Measurements from ENCODE around the gene TOX3.

Gene TOX3

DNA sequence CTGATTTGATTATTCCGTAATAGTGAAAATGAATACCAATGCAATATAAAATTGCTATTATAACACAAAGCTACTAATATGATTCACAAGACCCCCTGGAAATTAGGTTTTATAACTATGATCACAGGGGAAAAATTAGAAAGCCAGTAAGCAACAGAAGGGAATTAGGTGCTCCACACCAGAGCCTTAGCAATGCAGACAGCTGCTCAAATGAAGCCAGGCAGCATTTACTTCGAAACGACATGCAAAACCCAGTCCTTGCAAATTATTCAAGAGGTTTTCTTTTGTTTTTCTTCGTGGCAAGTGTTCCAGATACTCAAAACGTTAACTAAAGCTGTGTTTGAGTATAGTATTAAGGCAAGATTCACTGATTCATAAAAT, 47.9 kb downstream of the TOX3 start:
- no peak overlapping the region for H2AK5ac ChIP-seq (ENCODE audit: low read length)
- H3K27ac ChIP-seq (ENCODE audit: low read depth, low read length) = no peak overlapping the region

DNA sequence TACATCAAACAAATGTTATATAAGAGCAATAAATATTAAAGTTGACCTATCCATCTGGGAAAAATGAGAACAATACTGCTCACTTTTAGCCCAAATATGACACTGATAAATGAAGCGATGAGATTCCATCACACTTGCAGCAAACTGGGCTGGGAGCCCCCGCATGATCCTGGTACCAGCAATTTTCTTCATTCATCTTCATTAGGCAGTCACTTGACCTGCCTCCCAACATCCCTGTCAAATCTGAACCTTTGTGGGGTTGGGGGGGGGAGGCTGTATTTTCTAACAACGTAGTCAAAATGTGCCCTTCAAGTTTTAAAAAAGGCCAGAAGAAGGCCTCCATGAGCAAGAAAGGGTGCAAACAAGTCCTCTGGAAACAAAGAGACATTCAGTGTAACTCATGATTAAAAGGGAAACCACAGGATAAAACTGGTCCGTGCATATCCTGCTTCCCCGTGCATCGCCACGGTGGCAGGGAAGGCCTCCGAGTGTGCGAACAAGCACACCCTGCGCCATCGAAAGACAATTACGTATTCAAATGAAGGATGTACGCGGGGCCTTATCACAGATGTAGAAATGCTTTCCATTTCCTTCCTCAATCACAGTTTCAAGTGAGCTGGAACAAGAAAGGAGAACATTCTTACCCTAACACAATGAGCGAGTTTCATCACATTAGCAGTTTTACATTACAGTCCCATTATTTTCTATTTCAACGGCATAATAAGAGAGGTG, 48.4 kb downstream of the TOX3 start:
- no peak overlapping the region for H4K5ac ChIP-seq (ENCODE audit: low read length)
- no peaks in the 10 kb centered on the region for H3K79me1 ChIP-seq (ENCODE audit: low read length)
- no peak overlapping the region for H3K4ac ChIP-seq (ENCODE audit: low read depth, low read length)
- peak; percentile 6 for DNase-seq
- no peak overlapping the region for H2BK120ac ChIP-seq (ENCODE audit: low read depth, low read length)
- WGBS (ENCODE audit: extremely low coverage, insufficient coverage, low lambda C conversion rate) = no CpG with 5 or more reads among the region's 16 CpGs
- H3K79me2 ChIP-seq (ENCODE audit: control insufficient read depth, insufficient read depth, low read length) = no peaks in the 10 kb centered on the region
- no peak overlapping the region for H3K23ac ChIP-seq (ENCODE audit: low read length)
- no peak overlapping the region for H3K4me3 ChIP-seq (ENCODE audit: low read length)
- no peak overlapping the region for H4K8ac ChIP-seq (ENCODE audit: low read depth, low read length)
- no peak overlapping the region for H3K4me2 ChIP-seq (ENCODE audit: low read length)
- no peak overlapping the region for H2BK15ac ChIP-seq (replicated peaks; ENCODE audit: low read depth)
- no peaks in the 10 kb centered on the region for H3K4me1 ChIP-seq (ENCODE audit: control insufficient read depth, low read depth, low read length)
- H3K36me3 ChIP-seq (ENCODE audit: control insufficient read depth, insufficient read depth, low read length) = no peaks in the 10 kb centered on the region
- no peaks in the 10 kb centered on the region for H3K27me3 ChIP-seq (ENCODE audit: insufficient read depth, low read length, poor library complexity)
- H3K27ac ChIP-seq (ENCODE audit: low read depth, low read length) = no peak overlapping the region
- H3K9ac ChIP-seq (ENCODE audit: low read length) = no peak overlapping the region
- H2BK5ac ChIP-seq (ENCODE audit: low read length) = no peak overlapping the region
- H3K18ac ChIP-seq (ENCODE audit: low read length) = no peak overlapping the region
- no peak overlapping the region for H3K56ac ChIP-seq (ENCODE audit: low read length)
- H2AK5ac ChIP-seq (ENCODE audit: low read length) = no peak overlapping the region

More for the DNA sequence above, 47.9 kb downstream of the TOX3 start:
- Histone ChIP-seq H4K8ac (ENCODE audit: low read depth, low read length) (no peak overlapping the region), H2BK15ac (replicated peaks; ENCODE audit: low read depth) (no peak overlapping the region), H3K4me1 (ENCODE audit: control insufficient read depth, low read depth, low read length) (no peaks in the 10 kb centered on the region), H3K4ac (ENCODE audit: low read depth, low read length) (no peak overlapping the region), H3K36me3 (ENCODE audit: control insufficient read depth, insufficient read depth, low read length) (no peaks in the 10 kb centered on the region), H3K79me1 (ENCODE audit: low read length) (no peaks in the 10 kb centered on the region), H2BK5ac (ENCODE audit: low read length) (no peak overlapping the region), H3K4me3 (ENCODE audit: low read length) (no peak overlapping the region), H3K79me2 (ENCODE audit: control insufficient read depth, insufficient read depth, low read length) (no peaks in the 10 kb centered on the region), H3K4me2 (ENCODE audit: low read length) (no peak overlapping the region), H4K5ac (ENCODE audit: low read length) (no peak overlapping the region), H3K27me3 (ENCODE audit: insufficient read depth, low read length, poor library complexity) (no peaks in the 10 kb centered on the region), H3K23ac (ENCODE audit: low read length) (no peak overlapping the region), H3K18ac (ENCODE audit: low read length) (no peak overlapping the region), H2BK120ac (ENCODE audit: low read depth, low read length) (no peak overlapping the region), H3K9ac (ENCODE audit: low read length) (no peak overlapping the region), H3K56ac (ENCODE audit: low read length) (no peak overlapping the region)
- WGBS (ENCODE audit: extremely low coverage, insufficient coverage, low lambda C conversion rate) = no CpG with 5 or more reads among the region's 5 CpGs
- DNase-seq = no peak

DNA sequence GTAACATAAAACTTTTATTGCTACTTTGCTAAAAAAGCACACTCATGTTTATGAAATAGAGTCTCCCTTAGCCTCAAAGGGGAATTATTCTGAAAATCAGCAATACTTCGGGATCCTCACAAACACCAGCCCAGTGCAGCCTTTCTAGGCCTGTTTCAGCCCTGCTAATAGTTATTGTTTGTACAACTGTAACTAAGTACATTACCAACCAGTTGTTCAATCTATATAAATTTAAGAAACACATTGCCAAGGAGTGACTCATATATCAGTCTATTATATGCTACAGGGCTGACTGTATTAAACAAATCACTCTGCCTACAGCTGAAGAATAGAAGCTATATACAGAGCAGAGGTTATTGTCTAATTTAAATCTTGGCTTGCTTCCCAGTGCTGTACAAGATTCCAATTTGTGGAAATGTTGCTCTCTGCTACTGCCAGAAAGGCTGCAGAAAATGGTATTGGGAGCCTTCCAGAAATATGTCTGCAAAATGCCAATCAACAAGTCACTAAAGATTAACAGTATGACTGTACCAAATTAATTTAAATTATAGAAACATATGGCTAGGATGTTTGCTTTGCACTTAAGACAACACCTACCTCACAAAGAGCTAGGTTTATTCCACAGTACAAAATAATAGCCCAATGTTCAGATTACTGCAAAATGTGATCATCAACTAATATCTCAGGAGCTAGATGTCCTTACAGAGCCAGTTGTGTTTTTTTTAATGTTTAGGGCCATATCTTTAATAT, 49.7 kb downstream of the TOX3 start:
- no peaks in the 10 kb centered on the region for H3K27me3 ChIP-seq (ENCODE audit: insufficient read depth, low read length, poor library complexity)
- no peaks in the 10 kb centered on the region for H3K79me1 ChIP-seq (ENCODE audit: low read length)
- no peak overlapping the region for H3K56ac ChIP-seq (ENCODE audit: low read length)
- H3K27ac ChIP-seq (ENCODE audit: low read depth, low read length) = no peak overlapping the region
- H3K4me1 ChIP-seq (ENCODE audit: control insufficient read depth, low read depth, low read length) = no peaks in the 10 kb centered on the region
- no peak overlapping the region for H3K18ac ChIP-seq (ENCODE audit: low read length)
- no peak overlapping the region for H4K5ac ChIP-seq (ENCODE audit: low read length)
- H4K8ac ChIP-seq (ENCODE audit: low read depth, low read length) = no peak overlapping the region
- H3K79me2 ChIP-seq (ENCODE audit: control insufficient read depth, insufficient read depth, low read length) = no peaks in the 10 kb centered on the region
- H3K4ac ChIP-seq (ENCODE audit: low read depth, low read length) = no peak overlapping the region
- no peak overlapping the region for H3K4me2 ChIP-seq (ENCODE audit: low read length)
- H2AK5ac ChIP-seq (ENCODE audit: low read length) = no peak overlapping the region
- H3K4me3 ChIP-seq (ENCODE audit: low read length) = no peak overlapping the region
- no peak overlapping the region for H2BK120ac ChIP-seq (ENCODE audit: low read depth, low read length)
- no peak overlapping the region for H3K23ac ChIP-seq (ENCODE audit: low read length)
- WGBS (ENCODE audit: extremely low coverage, insufficient coverage, low lambda C conversion rate) = no CpG with 5 or more reads among the region's 1 CpG
- no peak overlapping the region for H2BK5ac ChIP-seq (ENCODE audit: low read length)
- no peak overlapping the region for H2BK15ac ChIP-seq (replicated peaks; ENCODE audit: low read depth)
- DNase-seq = no peak
- no peak overlapping the region for H3K9ac ChIP-seq (ENCODE audit: low read length)
- no peaks in the 10 kb centered on the region for H3K36me3 ChIP-seq (ENCODE audit: control insufficient read depth, insufficient read depth, low read length)

DNA sequence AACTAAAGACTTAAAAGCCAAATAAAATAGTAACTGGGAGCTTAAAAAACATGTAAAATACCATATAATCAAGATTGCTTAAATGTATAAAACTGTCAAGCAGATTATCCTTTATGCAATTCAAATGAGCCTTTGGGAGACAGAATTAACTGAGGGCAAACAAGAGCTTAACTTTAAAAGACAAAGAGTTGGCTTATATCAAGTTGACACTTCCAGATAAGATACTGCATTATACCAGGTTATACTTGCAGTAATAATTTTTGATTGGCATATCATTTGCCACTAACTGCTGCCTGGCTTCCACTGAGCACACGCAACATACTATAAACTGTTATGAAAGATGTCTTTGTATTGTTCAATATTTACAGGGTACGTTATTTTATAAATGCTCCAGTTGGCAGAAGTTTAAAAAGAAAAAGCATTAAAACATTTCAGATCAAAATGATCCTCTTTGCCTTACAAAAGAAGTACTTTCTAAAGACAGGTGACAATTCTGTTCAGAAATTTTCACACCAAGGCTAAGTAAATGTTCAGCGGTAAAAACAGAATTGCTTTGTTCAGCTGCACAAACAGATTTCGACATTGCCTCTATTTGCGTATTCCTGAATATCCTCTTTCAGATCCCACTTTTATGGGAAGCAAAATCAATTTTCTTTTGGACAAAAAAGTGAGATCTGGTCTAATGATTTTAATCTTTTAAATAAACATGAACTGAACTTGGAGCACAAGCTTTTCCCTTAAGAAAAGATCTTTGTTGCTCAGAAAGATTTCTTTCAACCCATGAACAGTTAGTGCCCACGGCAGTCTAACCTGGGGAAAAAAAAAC, 50.7 kb downstream of the TOX3 start:
- Histone ChIP-seq H3K4me2 (ENCODE audit: low read length) (no peak overlapping the region), H2BK15ac (replicated peaks; ENCODE audit: low read depth) (no peak overlapping the region), H3K4me3 (ENCODE audit: low read length) (no peak overlapping the region), H3K36me3 (ENCODE audit: control insufficient read depth, insufficient read depth, low read length) (no peaks in the 10 kb centered on the region), H2BK5ac (ENCODE audit: low read length) (no peak overlapping the region), H4K5ac (ENCODE audit: low read length) (no peak overlapping the region), H3K27ac (ENCODE audit: low read depth, low read length) (no peak overlapping the region), H3K4me1 (ENCODE audit: control insufficient read depth, low read depth, low read length) (no peaks in the 10 kb centered on the region), H3K9ac (ENCODE audit: low read length) (no peak overlapping the region), H4K8ac (ENCODE audit: low read depth, low read length) (no peak overlapping the region), H3K56ac (ENCODE audit: low read length) (no peak overlapping the region), H3K18ac (ENCODE audit: low read length) (no peak overlapping the region), H3K79me1 (ENCODE audit: low read length) (no peaks in the 10 kb centered on the region), H2BK120ac (ENCODE audit: low read depth, low read length) (no peak overlapping the region), H2AK5ac (ENCODE audit: low read length) (no peak overlapping the region), H3K27me3 (ENCODE audit: insufficient read depth, low read length, poor library complexity) (no peaks in the 10 kb centered on the region), H3K23ac (ENCODE audit: low read length) (no peak overlapping the region), H3K79me2 (ENCODE audit: control insufficient read depth, insufficient read depth, low read length) (no peaks in the 10 kb centered on the region), H3K4ac (ENCODE audit: low read depth, low read length) (no peak overlapping the region)
- DNase-seq = no peak
- WGBS (ENCODE audit: extremely low coverage, insufficient coverage, low lambda C conversion rate) = no CpG with 5 or more reads among the region's 6 CpGs

DNA sequence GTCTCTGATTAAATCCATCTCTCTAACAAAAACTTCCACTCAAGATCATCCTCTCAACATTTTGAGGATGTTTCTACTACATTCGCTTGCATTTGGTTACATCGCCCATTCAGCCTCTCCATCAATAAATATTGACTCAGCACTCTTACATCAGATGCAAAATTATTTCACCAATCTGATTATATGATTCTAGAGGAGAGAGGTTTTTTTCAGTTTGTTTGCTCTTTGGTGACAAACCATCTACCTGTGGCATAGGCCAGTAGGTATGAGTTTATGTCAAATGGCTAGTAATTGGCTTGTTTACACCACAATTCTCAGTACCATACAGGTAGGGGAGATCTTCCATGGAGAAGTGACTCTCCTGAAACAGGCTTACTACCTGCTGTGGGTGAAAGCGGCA, 52.3 kb downstream of the TOX3 start:
- Histone ChIP-seq H3K23ac (ENCODE audit: low read length) (no peak overlapping the region), H3K18ac (ENCODE audit: low read length) (no peak overlapping the region), H3K4me1 (ENCODE audit: control insufficient read depth, low read depth, low read length) (no peaks in the 10 kb centered on the region), H2BK120ac (ENCODE audit: low read depth, low read length) (no peak overlapping the region), H2BK15ac (replicated peaks; ENCODE audit: low read depth) (no peak overlapping the region), H2AK5ac (ENCODE audit: low read length) (no peak overlapping the region), H3K56ac (ENCODE audit: low read length) (no peak overlapping the region), H3K4me3 (ENCODE audit: low read length) (no peak overlapping the region), H3K27me3 (ENCODE audit: insufficient read depth, low read length, poor library complexity) (no peaks in the 10 kb centered on the region), H3K9ac (ENCODE audit: low read length) (no peak overlapping the region), H3K36me3 (ENCODE audit: control insufficient read depth, insufficient read depth, low read length) (no peaks in the 10 kb centered on the region), H3K79me2 (ENCODE audit: control insufficient read depth, insufficient read depth, low read length) (no peaks in the 10 kb centered on the region), H3K27ac (ENCODE audit: low read depth, low read length) (no peak overlapping the region), H3K4me2 (ENCODE audit: low read length) (no peak overlapping the region), H3K4ac (ENCODE audit: low read depth, low read length) (no peak overlapping the region), H4K5ac (ENCODE audit: low read length) (no peak overlapping the region), H4K8ac (ENCODE audit: low read depth, low read length) (no peak overlapping the region), H2BK5ac (ENCODE audit: low read length) (no peak overlapping the region), H3K79me1 (ENCODE audit: low read length) (no peaks in the 10 kb centered on the region)
- no CpG with 5 or more reads among the region's 3 CpGs for WGBS (ENCODE audit: extremely low coverage, insufficient coverage, low lambda C conversion rate)
- no peak for DNase-seq
